OCI-LY7 (cell line): ENCODE data around the gene LIN28B. TPM values are rescaled to one million over a fixed set of nuclear protein-coding genes. Genes with fewer than 3 reads are reported as not detected.

ENCODE experiments used
- Bru-seq: library from RNA; stranded (reverse); fragments of 400-500 nt; gene quantifications from one replicate; lab custom pipeline; 2021; lab: Mats Ljungman, UMichigan
- BruChase-seq, 2 experiments: library from RNA; stranded (reverse); fragments of 400-500 nt; gene quantifications; one replicate each; lab custom pipeline; 2021; lab: Mats Ljungman, UMichigan
- BruUV-seq: library from RNA; stranded (reverse); fragments of 400-500 nt; replicated peaks from 2 replicates; lab custom pipeline; 2021; lab: Mats Ljungman, UMichigan
- CTCF ChIA-PET: fragments of 300-600 bp; sonication (Branson Sonifier 250); formaldehyde crosslinking; loops from one replicate; lab custom pipeline; 2022; ENCODE audit warnings: antibody characterized with exemption; ENCODE audit not compliant: unreplicated experiment; lab: Charles Lee
- POLR2A ChIA-PET: fragments of 300-600 bp; sonication (Branson Sonifier 250); formaldehyde crosslinking; loops from one replicate; lab custom pipeline; 2022; ENCODE audit warnings: antibody characterized with exemption; lab: Charles Lee
- DNase-seq: peaks from one replicate; pipeline ENCODE4 v3.0.0-alpha.2; 2015; ENCODE audit warnings: low spot score
- H2AFZ ChIP-seq: fragments of 200-600 bp; sonication (generic), shearing (Covaris generic); 2 replicates; pipeline ENCODE4 v1.6.1; 2014; ENCODE audit warnings: mild to moderate bottlenecking, antibody characterized with exemption, low read length, moderate library complexity
- H3K27ac ChIP-seq: fragments of 200-600 bp; sonication (generic); 2 replicates; pipeline ENCODE4 v1.5.1; 2014; ENCODE audit warnings: mixed run types, low read depth, mild to moderate bottlenecking, moderate library complexity, low read length, inconsistent platforms; ENCODE audit not compliant: poor library complexity, severe bottlenecking
- H3K36me3 ChIP-seq: fragments of 200-600 bp; sonication (generic); 2 replicates; pipeline ENCODE4 v1.6.1; 2014; ENCODE audit warnings: mild to moderate bottlenecking, antibody characterized with exemption, low read length, moderate library complexity, mixed read lengths; ENCODE audit not compliant: insufficient read depth
- H3K4me1 ChIP-seq: fragments of 200-600 bp; sonication (generic); 2 replicates; pipeline ENCODE4 v1.5.1; 2014; ENCODE audit warnings: mild to moderate bottlenecking, low read length; ENCODE audit not compliant: insufficient read depth, poor library complexity, severe bottlenecking
- H3K4me2 ChIP-seq: fragments of 200-600 bp; sonication (generic); 2 replicates; pipeline ENCODE4 v1.6.1; 2014; ENCODE audit warnings: mild to moderate bottlenecking, low read length
- H3K4me3 ChIP-seq: fragments of 200-600 bp; sonication (generic); 2 replicates; pipeline ENCODE4 v1.5.1; 2014; ENCODE audit warnings: mild to moderate bottlenecking, low read depth, low read length; ENCODE audit not compliant: poor library complexity, severe bottlenecking
- H3K79me2 ChIP-seq: fragments of 200-600 bp; sonication (generic); 2 replicates; pipeline ENCODE4 v1.6.1; 2016; ENCODE audit warnings: low read depth, mild to moderate bottlenecking, low read length, moderate library complexity, mixed read lengths; ENCODE audit not compliant: insufficient read depth
- H3K9me2 ChIP-seq: fragments of 200-600 bp; sonication (generic); 2 replicates; pipeline ENCODE4 v1.6.1; 2016; ENCODE audit warnings: mild to moderate bottlenecking, low read length, mixed read lengths; ENCODE audit not compliant: insufficient read depth
- H3K9me3 ChIP-seq: fragments of 200-600 bp; sonication (generic); 2 replicates; pipeline ENCODE4 v1.6.1; 2014; ENCODE audit warnings: mild to moderate bottlenecking, mixed run types, low read length, mixed read lengths
- H4K20me1 ChIP-seq: fragments of 200-600 bp; sonication (generic); 2 replicates; pipeline ENCODE4 v1.6.1; 2014; ENCODE audit warnings: mild to moderate bottlenecking, antibody characterized with exemption, low read length, moderate library complexity, mixed read lengths; ENCODE audit not compliant: insufficient read depth
- CTCF ChIP-seq: fragments of 200-600 bp; sonication (generic); conservative IDR thresholded peaks from 2 replicates; pipeline ENCODE4 v1.5.1; 2014; ENCODE audit warnings: mild to moderate bottlenecking, antibody characterized with exemption, low read length, moderate library complexity, mixed read lengths
- EZH2phosphoT487 ChIP-seq: fragments of 200-600 bp; sonication (generic); IDR thresholded peaks from 2 replicates; pipeline ENCODE4 v1.6.1; 2018; ENCODE audit warnings: low read depth, borderline replicate concordance, mild to moderate bottlenecking, mixed run types, antibody characterized with exemption, low read length, moderate library complexity, mixed read lengths
- intact Hi-C: fragments of 100-400 bp; cut with micrococcal nuclease; formaldehyde crosslinking; loops from one replicate; pipeline ENCODE4 v1.10.0; 2022; ENCODE audit not compliant: unreplicated experiment
- long read RNA-seq: library from polyadenylated mRNA; stranded (forward); transcript quantifications from one replicate; pipeline ENCODE4 v2.0.0, GENCODE V29; 2022
- total RNA-seq, 2 experiments: library from RNA; depleted of rRNA in 1 of 2; stranded (reverse); fragments of >200 nt in 1 of 2; shearing (Covaris generic) in 1 of 2; gene quantifications; 2 replicates each; pipeline ENCODE4 v1.2.3, GENCODE V29; 2014 to 2022

The LIN28B gene
- not detected in 2 replicates for total RNA-seq (2014; rRNA removed; shearing (Covaris generic))
- not detected in 2 replicates for total RNA-seq (2022)
- Bru-seq, nascent RNA: not detected
- BruChase-seq, experiment 1, labeled RNA remaining after a 6-hour chase: not detected
- percentile 1 among the genes with signal in this experiment for BruChase-seq, experiment 2, labeled RNA remaining after a 2-hour chase
- long read RNA-seq: 0 reads

- Histone ChIP-seq H3K79me2 (no peaks in the 10 kb centered on the region), H3K9me2 (no peaks in the 10 kb centered on the region), H3K4me3 (no peak within 1 kb of the TSS), H3K36me3 (no peaks in the 10 kb centered on the region), H2AFZ (no peak within 1 kb of the TSS), H3K4me1 (no peaks in the 10 kb centered on the region), H3K27ac (no peak within 1 kb of the TSS), H4K20me1 (no peaks in the 10 kb centered on the region), H3K4me2 (no peak within 1 kb of the TSS), H3K9me3 (no peaks in the 10 kb centered on the region)
- TF ChIP-seq CTCF (no peak), EZH2phosphoT487 (no peak)
- BruUV-seq: no TSS peak
- POLR2A ChIA-PET: interaction anchor here (0.6 kb wide), 1 partner anchor 9 kb away, joined by 3 read pairs; no protein-coding TSS in a partner anchor
- CTCF ChIA-PET: no interaction called here
- intact Hi-C loops: no loop called here
- no peak for DNase-seq
Measured at GRCh38 chr6:104956731-104957294, at the start of gene LIN28B. TSS of gene LIN28B (plus strand) at chr6:104957107. CDS start at chr6:104957251, 144 bp downstream.

- no TSS peak for BruUV-seq
- TF ChIP-seq CTCF: no peak
- no peak for TF ChIP-seq EZH2phosphoT487
- Histone ChIP-seq H3K4me1 (no peaks in the 10 kb centered on the region), H3K9me3 (no peaks in the 10 kb centered on the region), H4K20me1 (no peaks in the 10 kb centered on the region), H3K36me3 (no peaks in the 10 kb centered on the region), H2AFZ (no peak overlapping the region), H3K4me2 (no peak overlapping the region), H3K4me3 (no peak overlapping the region), H3K79me2 (no peaks in the 10 kb centered on the region), H3K27ac (no peak overlapping the region), H3K9me2 (no peaks in the 10 kb centered on the region)
- no peak for DNase-seq
- POLR2A ChIA-PET: no interaction called here
- intact Hi-C loops: no loop called here
- CTCF ChIA-PET: no interaction called here
Measured at GRCh38 chr6:104908031-104908887, 48.6 kb upstream of the LIN28B start.
